ENCODE results near the gene MCTP1.

The MCTP1 gene

DNA sequence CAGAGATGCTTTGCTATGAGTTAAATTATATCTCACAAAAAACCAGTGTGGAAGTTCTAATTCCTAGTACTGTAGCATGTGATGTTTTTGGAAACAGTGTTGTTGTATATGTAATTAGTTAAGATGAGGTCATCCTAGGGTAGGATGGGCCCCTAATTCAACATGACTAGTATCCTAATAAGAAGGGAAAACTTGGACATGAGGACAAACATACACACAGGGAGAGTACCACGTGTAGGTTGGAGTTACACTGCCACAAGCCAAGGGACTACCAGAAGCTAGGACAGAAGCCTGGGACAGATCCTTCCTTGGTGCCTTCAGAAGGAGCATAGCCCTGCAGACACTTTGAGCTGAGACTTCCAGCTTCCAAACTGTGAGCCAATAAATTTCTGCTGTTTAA lies 234.2 kb downstream of the MCTP1 start:
- Histone ChIP-seq H3K4me2 (ENCODE audit: low read length) (no peak overlapping the region), H4K20me1 (ENCODE audit: control insufficient read depth, insufficient read depth, low read depth, low read length) (no peaks in the 10 kb centered on the region), H3K9me3 (ENCODE audit: control insufficient read depth, insufficient read depth, low read length) (no peaks in the 10 kb centered on the region), H3K79me2 (ENCODE audit: control insufficient read depth, low read length) (no peaks in the 10 kb centered on the region), H3K36me3 (ENCODE audit: control insufficient read depth, low read length) (no peaks in the 10 kb centered on the region), H3K4me1 (ENCODE audit: control insufficient read depth, low read length) (no peaks in the 10 kb centered on the region), H3K9me2 (replicated peaks; ENCODE audit: control insufficient read depth, low read length) (no peaks in the 10 kb centered on the region), H3F3A (ENCODE audit: control insufficient read depth, insufficient read depth) (no peaks in the 10 kb centered on the region), H3K27ac (ENCODE audit: low read depth, low read length) (no peak overlapping the region), H3K27me3 (ENCODE audit: control insufficient read depth, low read length) (no peaks in the 10 kb centered on the region), H3K4me3 (ENCODE audit: low read length) (no peak overlapping the region)
- no peak for TF ChIP-seq EZH2phosphoT487 (IDR thresholded peaks at IDR 0.05; ENCODE audit: borderline replicate concordance, low read length)

DNA sequence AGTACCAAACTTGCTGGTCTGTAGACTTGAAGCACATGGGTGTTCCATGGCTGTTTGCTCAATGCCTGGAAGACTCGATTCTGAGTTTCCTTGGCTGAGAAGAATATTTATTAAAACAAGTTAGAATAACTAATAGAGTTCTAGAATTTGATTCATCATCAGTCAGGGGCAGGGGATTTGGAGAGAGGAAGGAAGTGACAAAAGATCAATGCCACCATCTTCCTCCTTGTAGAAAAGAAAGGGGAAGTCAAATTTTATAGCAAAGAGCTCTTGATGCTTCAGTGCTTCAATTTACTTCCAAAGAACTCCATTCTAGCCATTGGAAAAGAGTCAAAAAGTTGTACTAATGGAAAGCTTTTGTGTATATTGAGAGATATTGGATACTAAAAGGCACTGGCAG lies 236.3 kb downstream of the MCTP1 start:
- Histone ChIP-seq H3K9me2 (replicated peaks; ENCODE audit: control insufficient read depth, low read length) (no peaks in the 10 kb centered on the region), H4K20me1 (ENCODE audit: control insufficient read depth, insufficient read depth, low read depth, low read length) (no peaks in the 10 kb centered on the region), H3K36me3 (ENCODE audit: control insufficient read depth, low read length) (no peaks in the 10 kb centered on the region), H3K4me2 (ENCODE audit: low read length) (no peak overlapping the region), H3K27ac (ENCODE audit: low read depth, low read length) (no peak overlapping the region), H3K4me3 (ENCODE audit: low read length) (no peak overlapping the region), H3K79me2 (ENCODE audit: control insufficient read depth, low read length) (no peaks in the 10 kb centered on the region), H3K4me1 (ENCODE audit: control insufficient read depth, low read length) (no peaks in the 10 kb centered on the region), H3K9me3 (ENCODE audit: control insufficient read depth, insufficient read depth, low read length) (no peaks in the 10 kb centered on the region), H3F3A (ENCODE audit: control insufficient read depth, insufficient read depth) (no peaks in the 10 kb centered on the region), H3K27me3 (ENCODE audit: control insufficient read depth, low read length) (no peaks in the 10 kb centered on the region)
- TF ChIP-seq, protein P1, sequence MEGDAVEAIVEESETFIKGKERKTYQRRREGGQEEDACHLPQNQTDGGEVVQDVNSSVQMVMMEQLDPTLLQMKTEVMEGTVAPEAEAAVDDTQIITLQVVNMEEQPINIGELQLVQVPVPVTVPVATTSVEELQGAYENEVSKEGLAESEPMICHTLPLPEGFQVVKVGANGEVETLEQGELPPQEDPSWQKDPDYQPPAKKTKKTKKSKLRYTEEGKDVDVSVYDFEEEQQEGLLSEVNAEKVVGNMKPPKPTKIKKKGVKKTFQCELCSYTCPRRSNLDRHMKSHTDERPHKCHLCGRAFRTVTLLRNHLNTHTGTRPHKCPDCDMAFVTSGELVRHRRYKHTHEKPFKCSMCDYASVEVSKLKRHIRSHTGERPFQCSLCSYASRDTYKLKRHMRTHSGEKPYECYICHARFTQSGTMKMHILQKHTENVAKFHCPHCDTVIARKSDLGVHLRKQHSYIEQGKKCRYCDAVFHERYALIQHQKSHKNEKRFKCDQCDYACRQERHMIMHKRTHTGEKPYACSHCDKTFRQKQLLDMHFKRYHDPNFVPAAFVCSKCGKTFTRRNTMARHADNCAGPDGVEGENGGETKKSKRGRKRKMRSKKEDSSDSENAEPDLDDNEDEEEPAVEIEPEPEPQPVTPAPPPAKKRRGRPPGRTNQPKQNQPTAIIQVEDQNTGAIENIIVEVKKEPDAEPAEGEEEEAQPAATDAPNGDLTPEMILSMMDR (IDR thresholded peaks at IDR 0.05; ENCODE audit: low read depth, low read length, poor library complexity, severe bottlenecking), result no peak
- no peak for TF ChIP-seq EZH2phosphoT487 (IDR thresholded peaks at IDR 0.05; ENCODE audit: borderline replicate concordance, low read length)

DNA sequence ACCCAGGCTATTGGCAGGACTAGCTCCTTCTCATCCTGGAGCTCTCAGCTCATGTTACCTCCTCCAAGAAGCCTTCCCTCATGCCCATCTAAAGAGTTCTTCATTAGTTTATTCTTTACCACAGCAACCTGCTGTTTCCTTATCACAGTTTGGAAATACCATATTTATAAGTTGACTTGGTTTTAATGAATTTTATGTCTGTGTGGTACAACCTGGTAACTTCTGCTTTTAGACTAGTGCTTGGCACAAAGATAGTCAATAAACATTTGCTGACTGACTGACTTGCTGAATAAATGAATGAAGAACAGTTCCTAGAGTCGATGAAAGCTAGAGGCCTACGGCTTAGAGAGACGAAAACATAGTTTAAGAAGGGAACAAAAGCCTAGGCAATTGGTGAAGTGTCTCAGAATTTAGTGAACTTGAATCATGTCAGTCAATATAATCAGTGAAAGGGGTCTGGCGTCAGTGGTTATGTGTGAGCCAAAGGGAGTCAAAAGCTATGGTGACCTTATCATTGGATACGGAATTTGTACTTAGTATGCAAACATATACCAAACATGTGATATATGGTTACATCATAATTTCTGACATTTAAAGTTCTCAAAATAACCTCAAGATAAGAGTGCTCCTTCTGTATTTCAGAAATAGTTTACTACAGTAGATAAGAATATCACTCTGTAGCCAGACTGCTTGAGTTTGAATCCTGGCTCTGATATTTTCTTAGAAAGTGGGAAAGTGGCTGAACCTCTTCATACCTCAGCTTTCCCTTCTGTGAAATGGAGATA lies 239.5 kb downstream of the MCTP1 start:
- no peaks in the 10 kb centered on the region for H3K27me3 ChIP-seq (ENCODE audit: control insufficient read depth, low read length)
- H3K36me3 ChIP-seq (ENCODE audit: control insufficient read depth, low read length), result no peaks in the 10 kb centered on the region
- no peak overlapping the region for H3K4me3 ChIP-seq (ENCODE audit: low read length)
- no peaks in the 10 kb centered on the region for H4K20me1 ChIP-seq (ENCODE audit: control insufficient read depth, insufficient read depth, low read depth, low read length)
- H3K9me3 ChIP-seq (ENCODE audit: control insufficient read depth, insufficient read depth, low read length), result no peaks in the 10 kb centered on the region
- H3K4me2 ChIP-seq (ENCODE audit: low read length), result no peak overlapping the region
- H3K27ac ChIP-seq (ENCODE audit: low read depth, low read length), result no peak overlapping the region
- H3K9me2 ChIP-seq (replicated peaks; ENCODE audit: control insufficient read depth, low read length), result no peaks in the 10 kb centered on the region
- H3K4me1 ChIP-seq (ENCODE audit: control insufficient read depth, low read length), result no peaks in the 10 kb centered on the region
- H3F3A ChIP-seq (ENCODE audit: control insufficient read depth, insufficient read depth), result no peaks in the 10 kb centered on the region
- TF ChIP-seq, protein P1 (IDR thresholded peaks at IDR 0.05; ENCODE audit: low read depth, low read length, poor library complexity, severe bottlenecking), result no peak
- TF ChIP-seq EZH2phosphoT487 (IDR thresholded peaks at IDR 0.05; ENCODE audit: borderline replicate concordance, low read length), result no peak
- no peaks in the 10 kb centered on the region for H3K79me2 ChIP-seq (ENCODE audit: control insufficient read depth, low read length)

DNA sequence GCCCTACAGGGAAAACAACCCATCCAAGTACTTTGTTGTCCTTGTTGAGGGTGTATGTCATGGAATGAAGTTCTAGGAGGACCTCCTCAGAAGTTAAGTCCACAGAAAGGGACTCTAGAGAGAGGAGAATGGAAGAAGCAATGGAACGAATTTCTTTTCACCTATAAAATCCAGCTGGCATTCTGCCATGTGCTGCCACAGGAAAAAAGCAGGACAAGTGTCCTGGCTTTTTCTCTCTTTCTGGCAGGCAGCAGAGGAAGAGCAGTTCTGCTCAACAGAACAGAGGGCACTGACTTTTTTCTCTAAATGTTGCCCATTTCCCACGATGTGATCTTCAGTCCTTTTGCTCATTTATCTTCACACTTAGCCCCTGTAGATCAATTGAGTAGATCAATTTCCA lies 240.8 kb downstream of the MCTP1 start:
- no peak overlapping the region for H3K27ac ChIP-seq (ENCODE audit: low read depth, low read length)
- TF ChIP-seq, protein P1 (IDR thresholded peaks at IDR 0.05; ENCODE audit: low read depth, low read length, poor library complexity, severe bottlenecking), result no peak
- no peak for TF ChIP-seq EZH2phosphoT487 (IDR thresholded peaks at IDR 0.05; ENCODE audit: borderline replicate concordance, low read length)
- H3K9me2 ChIP-seq (replicated peaks; ENCODE audit: control insufficient read depth, low read length), result no peaks in the 10 kb centered on the region
- H3K79me2 ChIP-seq (ENCODE audit: control insufficient read depth, low read length), result no peaks in the 10 kb centered on the region
- no peaks in the 10 kb centered on the region for H4K20me1 ChIP-seq (ENCODE audit: control insufficient read depth, insufficient read depth, low read depth, low read length)
- H3K9me3 ChIP-seq (ENCODE audit: control insufficient read depth, insufficient read depth, low read length), result no peaks in the 10 kb centered on the region
- no peaks in the 10 kb centered on the region for H3K27me3 ChIP-seq (ENCODE audit: control insufficient read depth, low read length)
- H3K4me3 ChIP-seq (ENCODE audit: low read length), result no peak overlapping the region
- no peaks in the 10 kb centered on the region for H3K36me3 ChIP-seq (ENCODE audit: control insufficient read depth, low read length)
- no peaks in the 10 kb centered on the region for H3K4me1 ChIP-seq (ENCODE audit: control insufficient read depth, low read length)
- H3K4me2 ChIP-seq (ENCODE audit: low read length), result no peak overlapping the region
- H3F3A ChIP-seq (ENCODE audit: control insufficient read depth, insufficient read depth), result no peaks in the 10 kb centered on the region
